SH-SY5Y (cell line): ENCODE measurements around the gene CWC22.

Source experiments
- GATA2 ChIP-seq: IDR thresholded peaks from 2 replicates; pipeline ENCODE4 v1.6.1; 2011; ENCODE audit warnings: mild to moderate bottlenecking, low read depth, low read length
- GATA3 ChIP-seq: IDR thresholded peaks from 2 replicates; pipeline ENCODE4 v1.6.1; 2011; ENCODE audit warnings: low read depth, mild to moderate bottlenecking, low read length, moderate library complexity

- TF ChIP-seq GATA2 (no peak), GATA3 (no peak)
Measured at GRCh38 chr2:179981085-179981484, 26.0 kb downstream of the CWC22 start.
